DLD1 (cell line): Measurements from ENCODE around the gene ZDHHC14.
"Not testable (repeated sequence)": the region's sequence is repeated elsewhere in the genome, so short reads cannot be mapped to it uniquely, and the experiment has no call there.

Experiments
- in situ Hi-C: cut with HindIII; loops from 2 replicates; pipeline ENCODE4 v1.10.0; 2017; ENCODE audit warnings: low sequenced_read_pairs

ZDHHC14 gene

GRCh38 chr6:157379656-157380457 is 1.1 kb upstream of the ZDHHC14 start:
- in situ Hi-C loops = no loop called here

- in situ Hi-C loops = no loop called here
Observed at GRCh38 chr6:157380458-157380778, 572 bp upstream of the ZDHHC14 start.

- in situ Hi-C loops = no loop called here
Observed at GRCh38 chr6:157381631-157382621, 936 bp downstream of the ZDHHC14 start.

GRCh38 chr6:157382821-157383220 is 1.8 kb downstream of the ZDHHC14 start:
- in situ Hi-C loops = no loop called here

- in situ Hi-C loops = no loop called here
Observed at GRCh38 chr6:157383471-157383870, 2.5 kb downstream of the ZDHHC14 start.

GRCh38 chr6:157384962-157385361 is 4.0 kb downstream of the ZDHHC14 start:
- in situ Hi-C loops = not testable (repeated sequence)

- in situ Hi-C loops = no loop called here
Observed at GRCh38 chr6:157385482-157385881, 4.5 kb downstream of the ZDHHC14 start.

- in situ Hi-C loops = no loop called here
Observed at GRCh38 chr6:157386023-157386422, 5.0 kb downstream of the ZDHHC14 start.

GRCh38 chr6:157386454-157386853 is 5.5 kb downstream of the ZDHHC14 start:
- in situ Hi-C loops = no loop called here

GRCh38 chr6:157388924-157389323 is 7.9 kb downstream of the ZDHHC14 start:
- in situ Hi-C loops = no loop called here

- in situ Hi-C loops = no loop called here
Observed at GRCh38 chr6:157390273-157391060, 9.5 kb downstream of the ZDHHC14 start.

- in situ Hi-C loops = no loop called here
Observed at GRCh38 chr6:157392927-157393668, 12.1 kb downstream of the ZDHHC14 start.

GRCh38 chr6:157393669-157394327 is 12.8 kb downstream of the ZDHHC14 start:
- in situ Hi-C loops = no loop called here

GRCh38 chr6:157395199-157395598 is 14.2 kb downstream of the ZDHHC14 start:
- in situ Hi-C loops = not testable (repeated sequence)

GRCh38 chr6:157396026-157396425 is 15.0 kb downstream of the ZDHHC14 start:
- in situ Hi-C loops = no loop called here

GRCh38 chr6:157397660-157398059 is 16.7 kb downstream of the ZDHHC14 start:
- in situ Hi-C loops = no loop called here

GRCh38 chr6:157398151-157398550 is 17.2 kb downstream of the ZDHHC14 start:
- in situ Hi-C loops = no loop called here

- in situ Hi-C loops = no loop called here
Observed at GRCh38 chr6:157400676-157401075, 19.7 kb downstream of the ZDHHC14 start.

- in situ Hi-C loops = no loop called here
Observed at GRCh38 chr6:157401734-157402338, 20.8 kb downstream of the ZDHHC14 start.
